ENCODE data around the gene DFFB.

GRCh38 chr1:3817821-3818597, 39.3 kb upstream of the DFFB start:
- TF ChIP-seq CTCF (IDR thresholded peaks at IDR 0.05) (no peak), POLR2A (IDR thresholded peaks at IDR 0.05) (no peak)
